Mammary epithelial cell (primary cell): Measurements from ENCODE around the gene KNSTRN.

ENCODE experiments used
- CTCF ChIP-seq, 2 donors: IDR thresholded peaks in 1 of 2; conservative IDR thresholded peaks in 1 of 2; 2 replicates each; pipeline ENCODE4 v1.5.1; 2011 to 2012; ENCODE audit warnings: inconsistent platforms in 2 of 2, low read length in 2 of 2, mild to moderate bottlenecking in 2 of 2, control low read depth in 1 of 2, low read depth in 1 of 2; ENCODE audit not compliant: insufficient read depth in 1 of 2; ENCODE audit errors: extremely low read depth in 1 of 2
- EZH2 ChIP-seq: IDR thresholded peaks from 2 replicates; pipeline ENCODE4 v1.6.1; 2012; ENCODE audit warnings: low read length, inconsistent platforms, borderline replicate concordance

- TF ChIP-seq CTCF (conservative IDR thresholded peaks at IDR 0.05 in 1 of 2, IDR thresholded peaks at IDR 0.05 in 1 of 2; ENCODE audit: extremely low read depth in 1 of 2, insufficient read depth in 1 of 2, low read depth in 1 of 2, low read length in 2 of 2) (peak; percentile 17 to 34), EZH2 (no peak)
Observed at GRCh38 chr15:40354408-40355171, 27.9 kb upstream of the KNSTRN start.
